Measurements from ENCODE around the gene SERINC5. TPM values are rescaled to one million over a fixed set of nuclear protein-coding genes. Genes with fewer than 3 reads are reported as not detected.

SERINC5 gene
- total and polyA plus RNA-seq, 2 of the 4 experiments (the other 2 are of a cell fraction): 5.0 to 8.1 TPM

- no peak overlapping the region for H2AK5ac ChIP-seq (ENCODE audit: low read depth, low read length)
- H4K20me1 ChIP-seq (ENCODE audit: insufficient read depth, low read length): no peaks in the 10 kb centered on the region
- no peak overlapping the region for H2AK9ac ChIP-seq (replicated peaks; ENCODE audit: low read depth, low read length, poor library complexity)
- no peak overlapping the region for H3K23ac ChIP-seq (ENCODE audit: low read depth, low read length)
- H3K9ac ChIP-seq (ENCODE audit: low read depth, low read length): no peak overlapping the region
- ChIA-PET CTCF (no interaction called here), POLR2A (ENCODE audit: unreplicated experiment) (no interaction called here)
- no peak overlapping the region for H4K8ac ChIP-seq (ENCODE audit: low read depth in 2 of 2, low read length in 2 of 2)
- H2BK15ac ChIP-seq (ENCODE audit: low read depth, low read length): no peak overlapping the region
- H3K18ac ChIP-seq (ENCODE audit: low read depth, low read length): no peak overlapping the region
- BruUV-seq (replicated peaks): no TSS peak
- H3K4me2 ChIP-seq (ENCODE audit: low read depth, low read length): no peak overlapping the region
- no peaks in the 10 kb centered on the region for H3K9me3 ChIP-seq (ENCODE audit: control insufficient read depth, insufficient read depth, low read length)
- DNase-seq (no peak), ATAC-seq (ENCODE audit: low read depth) (no peak)
- H3K14ac ChIP-seq (replicated peaks; ENCODE audit: low read depth, low read length): no peak overlapping the region
- no peak for TF ChIP-seq ELK1 (IDR thresholded peaks at IDR 0.05; ENCODE audit: borderline replicate concordance, low read depth, low read length)
- TF ChIP-seq SMC3 (IDR thresholded peaks at IDR 0.05; ENCODE audit: low read depth, low read length): no peak
- no peak for TF ChIP-seq NFE2L2 (IDR thresholded peaks at IDR 0.05; ENCODE audit: low read depth, low read length)
- TF ChIP-seq CEBPB (IDR thresholded peaks at IDR 0.05; ENCODE audit: low read depth, low read length): no peak
- TF ChIP-seq MXI1 (IDR thresholded peaks at IDR 0.05; ENCODE audit: borderline replicate concordance, low read depth, low read length): no peak
- no peak for TF ChIP-seq CTCF (conservative IDR thresholded peaks at IDR 0.05; ENCODE audit: low read depth, low read length)
- no peak for TF ChIP-seq CHD1 (IDR thresholded peaks at IDR 0.05; ENCODE audit: low read depth, low read length)
- no peak for TF ChIP-seq MAFK (IDR thresholded peaks at IDR 0.05; ENCODE audit: low read depth, low read length)
- no peak for TF ChIP-seq BHLHE40 (IDR thresholded peaks at IDR 0.05; ENCODE audit: low read depth, low read length)
- no peak for TF ChIP-seq FOS (IDR thresholded peaks at IDR 0.05; ENCODE audit: low read depth, low read length)
- no peak for TF ChIP-seq MAZ (IDR thresholded peaks at IDR 0.05; ENCODE audit: borderline replicate concordance, low read depth, low read length)
- no peak for TF ChIP-seq POLR2A (IDR thresholded peaks at IDR 0.05; ENCODE audit: low read depth, low read length)
- no peak for TF ChIP-seq RAD21 (IDR thresholded peaks at IDR 0.05; ENCODE audit: low read length)
- TF ChIP-seq RCOR1 (IDR thresholded peaks at IDR 0.05; ENCODE audit: insufficient replicate concordance, low read length): no peak
- TF ChIP-seq USF2 (IDR thresholded peaks at IDR 0.05; ENCODE audit: low read depth, low read length): no peak
- no peak for TF ChIP-seq RFX5 (IDR thresholded peaks at IDR 0.05; ENCODE audit: low read depth, low read length)
- peaks cover 2% of the 10 kb centered on the region; the same call in 1 of the 2 replicates for H3K9me1 ChIP-seq (ENCODE audit: insufficient read depth, low read length)
- intact Hi-C loops (cut with micrococcal nuclease) (no loop called here), in situ Hi-C loops (cut with MboI; ENCODE audit: low sequenced_read_pairs) (no loop called here), dilution Hi-C loops (cut with HindIII; ENCODE audit: low sequenced_read_pairs, unreplicated experiment) (no loop called here)
- H3K4ac ChIP-seq (ENCODE audit: low read depth, low read length): no peak overlapping the region
- H4K5ac ChIP-seq (ENCODE audit: low read depth, low read length): no peak overlapping the region
- no peak overlapping the region for H2BK5ac ChIP-seq (ENCODE audit: low read depth, low read length, poor library complexity, severe bottlenecking)
- no CpG with 5 or more reads among the region's 4 CpGs for WGBS, 2 experiments (ENCODE audit: extremely low coverage in 2 of 2, insufficient read length in 1 of 2)
- no peak overlapping the region for H3K4me3 ChIP-seq (ENCODE audit: insufficient read depth, low read depth, low read length)
- no peak overlapping the region for H2BK20ac ChIP-seq (ENCODE audit: low read depth, low read length)
- no peak overlapping the region for H4K91ac ChIP-seq (ENCODE audit: insufficient read depth, low read depth, low read length)
- no peaks in the 10 kb centered on the region for H3K79me1 ChIP-seq (ENCODE audit: low read depth in 1 of 2, low read length in 2 of 2)
- no peak overlapping the region for H2AFZ ChIP-seq (replicated peaks; ENCODE audit: low read length, poor library complexity)
- peaks cover 3% of the 10 kb centered on the region for H3K27me3 ChIP-seq (ENCODE audit: control insufficient read depth, insufficient read depth, low read length)
- H3K36me3 ChIP-seq (ENCODE audit: control insufficient read depth, insufficient read depth, low read length): no peaks in the 10 kb centered on the region
- H3K56ac ChIP-seq (ENCODE audit: extremely low read depth, insufficient read depth, low read length): no peak overlapping the region
- no peak overlapping the region for H3K27ac ChIP-seq (ENCODE audit: insufficient read depth, low read length)
- H3K4me1 ChIP-seq (ENCODE audit: control insufficient read depth, insufficient read depth, low read length): peaks cover 3% of the 10 kb centered on the region; the same call in 1 of the 2 replicates
- H2BK120ac ChIP-seq (ENCODE audit: low read depth, low read length): no peak overlapping the region
Observed at GRCh38 chr5:80078921-80079320, 176.9 kb downstream of the SERINC5 start.
